Measurements from ENCODE around the gene CTTN. TPM values are rescaled to one million over a fixed set of nuclear protein-coding genes. Genes with fewer than 3 reads are reported as not detected.
"Not testable (repeated sequence)": the region's sequence is repeated elsewhere in the genome, so short reads cannot be mapped to it uniquely, and the experiment has no call there.

The CTTN gene
- total and polyA plus RNA-seq, 2 of the 13 experiments (the other 11 are each of a cell fraction or from before 2014, with no cell fraction given), result 84.4 to 114 TPM

DNA sequence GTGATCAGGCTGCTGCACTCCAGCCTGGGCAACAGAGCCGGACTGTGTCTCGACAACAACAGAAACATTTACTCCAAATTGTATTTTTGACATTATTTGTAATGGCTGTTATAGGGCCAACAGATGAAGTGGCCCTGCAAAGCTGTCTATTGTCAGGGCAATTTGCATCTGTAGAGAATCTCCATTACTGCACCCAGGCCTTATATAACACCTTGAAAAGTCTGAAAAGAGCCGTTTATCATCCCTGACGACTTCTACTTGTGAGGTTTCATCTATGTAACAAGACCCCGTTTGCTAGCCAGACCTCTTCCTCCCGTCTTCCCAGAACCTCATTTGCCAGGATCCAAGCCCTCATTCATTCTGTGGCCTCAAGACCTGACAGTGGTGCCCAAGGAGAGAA lies 9.1 kb upstream of the CTTN start:
- Histone ChIP-seq H3K4me3 (replicated peaks in 1 of 3; ENCODE audit: insufficient read depth in 1 of 3, low read depth in 2 of 3, low read length in 3 of 3) (no peak overlapping the region), H3K27ac (ENCODE audit: extremely low read length, insufficient read depth, low read length) (no peak overlapping the region), H3K4me1 (ENCODE audit: insufficient read depth, low read length) (no peaks in the 10 kb centered on the region), H4K20me1 (ENCODE audit: insufficient read depth, low read length) (peaks cover 3% of the 10 kb centered on the region; the same call in 1 of the 2 replicates), H2AFZ (ENCODE audit: low read length) (no peak overlapping the region), H3K4me2 (ENCODE audit: low read depth, low read length) (no peak overlapping the region), H3K9ac (ENCODE audit: insufficient read depth, low read depth, low read length) (no peak overlapping the region), H3K79me2 (ENCODE audit: insufficient read depth, low read length) (no peaks in the 10 kb centered on the region), H3K36me3 (replicated peaks in 1 of 2; ENCODE audit: control insufficient read depth in 1 of 2, insufficient read depth in 2 of 2, low read length in 2 of 2) (peaks cover 8 to 30% of the 10 kb centered on the region in 2 experiments), H3K9me3 (ENCODE audit: low read length) (no peaks in the 10 kb centered on the region), H3K27me3 (ENCODE audit: control insufficient read depth in 1 of 2, insufficient read depth in 2 of 2, low read length in 2 of 2) (no peaks in the 10 kb centered on the region)
- TF ChIP-seq NONO (IDR thresholded peaks at IDR 0.05), result no peak
- no peak for TF ChIP-seq NONO (CRISPR knock-in tag; conservative IDR thresholded peaks at IDR 0.05)
- no peak for TF ChIP-seq TOPORS (CRISPR knock-in tag; IDR thresholded peaks at IDR 0.05)
- no peak for DNase-seq (ENCODE audit: low spot score)
- ChIA-PET POLR2A (interaction anchor here (2.3 kb wide), 1 partner anchor 10 kb away, joined by 6 read pairs; the partner anchor contains the start of gene CTTN), CTCF (ENCODE audit: low intra/inter-chr PET ratio, low total read pairs) (no interaction called here)
- intact Hi-C loops (cut with micrococcal nuclease; ENCODE audit: unreplicated experiment), result no loop called here
- FAIRE-seq, result no peak
- no peak for ATAC-seq
- WGBS (ENCODE audit: low lambda C conversion rate), result 94% methylated on average over 5 of the region's 6 CpGs
- no TSS peak for BruUV-seq (replicated peaks)
- in situ Hi-C loops (cut with HindIII; ENCODE audit: extremely low pct_ligation_motif_present, low pct_unique_long_range_greater_than_20kb), result no loop called here

DNA sequence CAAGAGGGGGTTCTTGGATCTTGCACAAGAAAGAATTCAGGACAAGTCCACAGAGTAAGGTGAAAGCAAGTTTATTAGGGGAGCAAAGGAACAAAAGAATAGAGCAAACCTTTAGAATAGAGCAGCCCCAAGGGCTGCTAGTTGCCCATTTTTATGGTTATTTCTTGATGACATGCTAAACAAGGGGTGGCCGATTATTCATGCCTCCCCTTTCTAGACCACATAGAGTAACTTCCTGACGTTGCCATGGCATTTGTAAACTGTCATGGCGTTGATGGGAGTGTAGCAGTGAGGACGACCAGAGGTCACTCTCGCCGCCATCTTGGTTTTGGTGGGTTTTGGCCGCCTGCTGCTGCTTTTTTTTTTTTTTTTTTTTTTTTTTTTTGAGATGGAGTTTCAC lies 7.4 kb upstream of the CTTN start:
- in situ Hi-C loops (cut with HindIII; ENCODE audit: extremely low pct_ligation_motif_present, low pct_unique_long_range_greater_than_20kb); H3K79me2 ChIP-seq (ENCODE audit: insufficient read depth, low read length); H3K4me3 ChIP-seq (replicated peaks in 1 of 3; ENCODE audit: insufficient read depth in 1 of 3, low read depth in 2 of 3, low read length in 3 of 3); H3K27ac ChIP-seq (ENCODE audit: extremely low read length, insufficient read depth, low read length); H2AFZ ChIP-seq (ENCODE audit: low read length); BruUV-seq (replicated peaks); DNase-seq (ENCODE audit: low spot score); CTCF ChIA-PET (ENCODE audit: low intra/inter-chr PET ratio, low total read pairs); H3K4me1 ChIP-seq (ENCODE audit: insufficient read depth, low read length); H3K9me3 ChIP-seq (ENCODE audit: low read length); H3K4me2 ChIP-seq (ENCODE audit: low read depth, low read length); H4K20me1 ChIP-seq (ENCODE audit: insufficient read depth, low read length); ATAC-seq; H3K9ac ChIP-seq (ENCODE audit: insufficient read depth, low read depth, low read length); FAIRE-seq; H3K27me3 ChIP-seq (ENCODE audit: control insufficient read depth in 1 of 2, insufficient read depth in 2 of 2, low read length in 2 of 2): not testable (repeated sequence)
- H3K36me3 ChIP-seq (replicated peaks in 1 of 2; ENCODE audit: control insufficient read depth in 1 of 2, insufficient read depth in 2 of 2, low read length in 2 of 2), result peaks cover 2 to 24% of the 10 kb centered on the region in 2 experiments
- 96% methylated on average over 7 of the region's 7 CpGs for WGBS (ENCODE audit: low lambda C conversion rate)
- POLR2A ChIA-PET, result interaction anchor here (2.3 kb wide), 1 partner anchor 8 kb away, joined by 6 read pairs; the partner anchor contains the start of gene CTTN
- intact Hi-C loops (cut with micrococcal nuclease; ENCODE audit: unreplicated experiment), result loop anchor here (10.0 kb wide), 1 partner anchor 1096 kb away; the partner anchor contains the start of gene MYEOV

Measured in HepG2 (cell line).